G401.6 (cell line): Measurements from ENCODE around the gene TBX19.
"Not testable (repeated sequence)": the region's sequence is repeated elsewhere in the genome, so short reads cannot be mapped to it uniquely, and the experiment has no call there.

Experiments used
- FAIRE-seq: peaks from 2 replicates; lab custom pipeline; 2012; peaks lifted over from hg19 to GRCh38; lab: Jason Lieb, UNC

The TBX19 gene

GRCh38 chr1:168320800-168321450 lies 40.2 kb downstream of the TBX19 start:
- no peak for FAIRE-seq

DNA sequence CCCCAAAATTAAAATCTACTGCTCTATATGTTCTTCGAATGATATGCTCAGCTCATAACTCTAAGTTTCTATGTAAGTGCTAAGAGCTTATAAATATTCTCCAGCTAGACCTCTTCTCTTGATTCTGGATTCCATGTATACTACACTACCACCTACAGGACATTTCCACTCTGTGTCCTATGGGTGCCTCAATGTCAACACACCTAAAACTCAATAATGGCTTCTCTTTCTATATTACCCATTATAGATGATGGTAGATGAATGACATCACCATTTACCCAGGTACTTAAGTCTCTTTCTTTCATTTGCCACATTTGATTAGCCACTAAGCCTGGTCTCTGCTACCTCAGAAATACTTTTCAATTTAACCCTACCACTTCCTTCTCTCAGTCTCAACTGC lies 41.3 kb downstream of the TBX19 start:
- no peak for FAIRE-seq

- no peak for FAIRE-seq
These were observed 44.2 kb downstream of the TBX19 start for GRCh38 chr1:168324745-168325425.

DNA sequence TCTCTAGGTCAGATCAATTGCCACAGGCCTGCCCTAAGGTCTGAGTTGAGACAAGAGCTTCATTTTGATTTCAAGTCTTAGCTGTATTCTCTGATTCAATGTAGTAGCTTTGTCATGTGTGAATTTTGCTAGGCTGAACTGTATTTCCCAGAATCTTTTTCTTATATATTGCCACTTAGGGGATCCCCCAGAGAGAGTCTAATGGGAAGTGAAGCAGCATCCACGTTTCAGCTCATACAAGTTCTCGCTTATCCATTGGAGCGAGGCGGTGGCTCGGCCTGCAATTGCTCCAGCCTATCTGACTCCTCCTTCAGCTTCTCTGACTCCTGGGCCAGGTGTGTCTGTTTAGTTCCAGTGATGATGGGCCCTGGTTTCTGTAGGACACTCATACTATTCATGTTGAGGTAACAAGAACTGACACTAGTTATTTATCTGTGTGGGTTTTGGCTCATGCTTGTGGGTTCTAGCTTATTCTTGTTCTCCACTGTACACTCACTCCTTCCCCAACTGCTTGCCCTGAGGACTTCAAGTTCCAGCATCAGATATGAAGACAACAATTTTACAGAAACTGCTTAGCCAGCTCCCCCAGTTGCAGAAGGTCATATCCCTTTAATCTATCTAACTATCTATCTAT lies 48.2 kb downstream of the TBX19 start:
- no peak for FAIRE-seq

GRCh38 chr1:168330285-168330684 lies 49.6 kb downstream of the TBX19 start:
- FAIRE-seq, result no peak

- peak; percentile 98 for FAIRE-seq
These were observed 50.9 kb downstream of the TBX19 start for GRCh38 chr1:168331569-168331968.

- no peak for FAIRE-seq
These were observed 53.0 kb downstream of the TBX19 start for GRCh38 chr1:168333562-168334276.

DNA sequence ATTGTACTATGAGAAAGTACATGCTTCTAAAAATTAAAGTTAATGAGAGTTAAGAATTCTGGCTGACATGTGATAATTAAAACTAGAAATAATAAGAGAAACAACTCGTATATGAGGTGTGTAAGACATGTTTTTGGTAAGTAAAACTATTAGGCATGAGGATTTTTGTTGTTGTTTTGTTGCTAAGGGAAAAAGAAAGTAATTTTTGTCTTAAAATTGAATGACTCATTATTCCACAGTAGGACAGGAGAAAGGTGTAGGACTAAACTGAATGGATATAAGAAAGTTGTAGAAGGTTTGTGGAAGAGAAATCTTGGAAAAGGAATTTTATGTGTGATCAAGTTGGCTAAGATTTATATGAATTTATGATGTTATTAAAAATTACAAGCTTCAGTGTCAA lies 54.8 kb downstream of the TBX19 start:
- no peak for FAIRE-seq

- no peak for FAIRE-seq
These were observed 58.2 kb downstream of the TBX19 start for GRCh38 chr1:168338589-168339503.

DNA sequence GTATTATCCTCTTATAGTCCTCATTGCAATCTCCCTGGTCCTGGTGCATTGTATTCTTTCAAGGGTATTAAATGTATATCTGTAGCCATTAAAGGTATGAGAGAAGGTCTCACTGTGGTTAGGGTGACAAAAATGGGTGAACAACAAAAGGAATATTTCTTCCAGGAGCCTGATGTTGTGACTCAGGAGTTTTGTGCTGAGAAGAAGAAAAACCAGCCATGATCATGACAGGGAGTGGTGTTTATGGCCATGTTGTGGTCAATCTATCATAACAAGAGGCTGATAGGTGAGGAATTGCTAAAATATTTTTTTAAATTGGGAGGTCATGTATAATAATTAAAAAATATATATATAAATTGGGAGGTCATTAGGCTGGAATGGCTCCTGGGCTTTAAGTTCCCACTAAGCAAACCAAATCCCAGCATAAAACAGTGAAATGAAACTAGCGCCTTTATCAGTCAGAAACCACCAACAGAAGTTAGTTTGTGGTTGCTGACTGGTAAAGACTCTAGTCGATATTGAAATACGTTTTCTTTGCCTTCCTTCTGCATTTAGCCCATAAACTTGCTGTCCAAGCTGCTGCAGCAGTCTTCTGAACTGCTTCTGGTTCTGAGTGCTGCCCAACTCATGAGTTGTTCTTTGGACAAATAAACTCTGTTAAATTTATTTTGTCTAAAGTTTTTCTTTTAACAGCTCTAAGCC lies 60.3 kb downstream of the TBX19 start:
- FAIRE-seq, result no peak

- no peak for FAIRE-seq
These were observed 60.9 kb downstream of the TBX19 start for GRCh38 chr1:168341483-168341975.

GRCh38 chr1:168342572-168343280 lies 62.0 kb downstream of the TBX19 start:
- no peak for FAIRE-seq

DNA sequence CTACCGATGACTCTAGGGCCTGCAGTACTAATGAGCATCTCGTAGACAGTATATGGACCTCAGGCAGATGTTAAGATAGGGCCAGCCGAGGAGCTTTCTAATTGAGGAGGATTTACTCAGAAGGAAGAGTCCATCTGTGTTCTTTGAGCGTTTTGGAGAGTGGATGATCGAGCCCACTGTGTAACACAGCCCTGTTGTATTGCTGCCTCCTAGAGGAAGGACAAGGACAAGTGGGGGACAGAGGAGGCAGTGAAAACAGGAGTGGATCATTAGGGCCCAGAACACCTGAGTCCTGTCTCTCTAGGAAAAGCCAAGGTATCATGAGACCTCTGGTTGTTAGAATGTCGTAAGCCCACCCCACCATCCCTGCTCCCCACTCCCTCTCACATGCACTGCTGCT lies 62.9 kb downstream of the TBX19 start:
- FAIRE-seq, result no peak

DNA sequence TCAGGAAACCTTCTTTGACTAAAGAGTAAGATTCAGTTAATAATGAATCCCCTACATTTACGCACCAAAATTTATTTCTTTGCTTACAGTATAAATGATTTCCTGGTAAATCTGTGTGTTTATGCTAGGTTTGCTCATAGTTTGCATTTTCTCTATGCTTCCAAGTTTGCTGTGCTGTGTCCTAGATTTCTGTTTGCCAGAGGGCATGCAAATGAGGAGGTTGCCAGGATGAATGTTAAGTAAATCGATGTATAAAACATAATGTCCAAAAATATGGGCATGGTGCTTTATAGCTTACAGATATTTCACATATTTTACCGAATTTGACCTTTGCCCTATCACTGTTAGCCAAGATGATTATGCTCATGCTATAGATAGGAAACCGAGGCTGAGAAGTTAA lies 63.8 kb downstream of the TBX19 start:
- FAIRE-seq, result no peak

DNA sequence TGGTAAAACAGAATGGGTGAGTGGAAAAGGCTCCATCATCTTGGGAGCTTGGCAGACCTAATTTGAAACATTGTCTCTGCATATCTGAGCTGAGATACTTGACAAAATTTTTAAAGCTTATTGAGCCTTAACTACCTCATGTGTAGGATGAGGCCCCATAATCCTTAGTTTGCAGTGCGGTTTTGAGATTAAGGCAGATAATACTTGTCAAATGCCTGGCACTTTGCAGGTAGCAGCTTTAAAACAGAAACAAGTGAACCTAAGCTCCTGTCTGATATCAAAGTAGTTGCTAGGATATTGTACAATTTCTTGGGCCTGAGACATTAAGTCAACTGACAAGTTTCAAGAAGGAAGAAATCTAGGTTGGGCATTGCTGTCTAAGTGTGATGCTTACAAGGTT lies 65.3 kb downstream of the TBX19 start:
- FAIRE-seq, result no peak

DNA sequence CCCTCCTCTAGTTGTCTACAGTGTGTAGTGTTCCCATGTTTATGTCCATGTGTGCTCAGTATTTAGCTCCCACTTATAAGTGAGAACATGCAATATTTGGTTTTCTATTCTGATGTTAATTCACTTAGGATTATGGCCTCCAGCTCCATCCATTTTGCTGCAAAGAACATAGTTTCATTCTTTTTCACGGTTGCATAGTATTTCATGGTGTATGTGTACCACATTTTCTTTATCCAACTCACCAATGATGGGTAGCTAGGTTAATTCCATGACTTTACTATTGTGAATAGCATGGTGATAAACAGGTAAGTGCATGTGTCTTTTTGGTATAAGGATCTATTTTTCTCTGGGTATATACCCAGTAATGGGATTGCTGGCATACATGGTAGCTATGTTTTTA lies 67.0 kb downstream of the TBX19 start:
- FAIRE-seq, result no peak

DNA sequence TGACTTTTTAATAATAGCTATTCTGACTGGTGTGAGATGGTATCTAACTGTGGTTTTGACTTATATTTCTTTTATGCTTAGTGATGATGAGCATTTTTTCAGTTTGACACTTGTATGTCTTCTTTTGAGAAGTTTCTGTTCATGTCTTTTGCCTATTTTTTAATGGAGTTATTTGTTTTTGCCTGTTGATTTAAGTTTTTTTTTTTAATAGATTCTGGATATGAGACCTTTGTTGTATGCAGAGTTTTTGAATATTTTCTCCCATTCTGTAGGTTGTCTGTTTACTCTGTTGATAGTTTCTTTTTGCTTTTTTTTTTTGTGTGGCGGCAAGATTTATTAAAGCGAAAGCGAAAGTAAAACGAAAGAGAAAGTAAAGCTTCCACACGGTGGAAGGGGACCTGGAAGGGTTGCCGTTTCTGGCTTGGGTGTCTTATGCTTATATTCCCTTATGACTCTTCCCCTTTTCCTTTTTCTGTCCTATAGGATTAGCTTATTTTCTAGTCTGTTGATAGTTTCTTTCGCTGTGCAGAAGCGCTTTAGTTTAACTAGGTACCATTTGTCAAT lies 67.6 kb downstream of the TBX19 start:
- no peak for FAIRE-seq

- FAIRE-seq, result not testable (repeated sequence)
These were observed 73.9 kb downstream of the TBX19 start for GRCh38 chr1:168354335-168355269.
